Aorta (tissue), 5 donors: Measurements from ENCODE around the gene ACER3. TPM values are rescaled to one million over a fixed set of nuclear protein-coding genes. Genes with fewer than 3 reads are reported as not detected.
A peak's percentile ranks its signal among the peaks of the same experiment; 100 is the strongest.

Experiments used
- ATAC-seq: fragments of 200-7000 bp; cut with Tn5 transposase; one replicate; pipeline ENCODE4 v1.9.1; 2022; ENCODE audit warnings: moderate library complexity; ENCODE audit not compliant: low FRiP score
- DNase-seq, 2 donors: peaks; one replicate each; pipeline ENCODE4 v3.0.0-alpha.2; 2020
- H3K27ac ChIP-seq, 2 donors: one replicate each; pipeline ENCODE4 v1.5.1; 2013; ENCODE audit warnings: low read length in 2 of 2, mild to moderate bottlenecking in 2 of 2, moderate library complexity in 2 of 2, control low read depth in 1 of 2, inconsistent platforms in 1 of 2, low read depth in 1 of 2
- H3K27me3 ChIP-seq, 2 donors: one replicate each; pipeline ENCODE4 v1.6.1; 2013; ENCODE audit warnings: control low read depth in 1 of 2, low read length in 1 of 2, mild to moderate bottlenecking in 1 of 2, moderate library complexity in 1 of 2; ENCODE audit not compliant: insufficient read depth in 2 of 2, control insufficient read depth in 1 of 2
- H3K36me3 ChIP-seq, 2 donors: one replicate each; pipeline ENCODE4 v1.6.1; 2013; ENCODE audit warnings: control low read depth in 1 of 2, low read length in 1 of 2, mild to moderate bottlenecking in 1 of 2; ENCODE audit not compliant: insufficient read depth in 2 of 2, control insufficient read depth in 1 of 2
- H3K4me1 ChIP-seq, 2 donors: one replicate each; pipeline ENCODE4 v1.6.1; 2013; ENCODE audit warnings: low read length in 2 of 2, control low read depth in 1 of 2, mild to moderate bottlenecking in 1 of 2, moderate library complexity in 1 of 2; ENCODE audit not compliant: insufficient read depth in 2 of 2, control insufficient read depth in 1 of 2
- H3K4me3 ChIP-seq, 2 donors: one replicate each; pipeline ENCODE4 v1.5.1; 2013; ENCODE audit warnings: low read length in 2 of 2, control low read depth in 1 of 2, mild to moderate bottlenecking in 1 of 2
- H3K9me3 ChIP-seq: one replicate; pipeline ENCODE4 v1.6.1; 2013; ENCODE audit warnings: mild to moderate bottlenecking, low read length; ENCODE audit not compliant: control insufficient read depth
- WGBS, 2 donors: extraction: QIAGEN DNeasy Blood & Tissue Kit; methylation state at CpG; one replicate each; pipeline ENCODE4 v1.1.7; 2013; 5-methylcytosine and 5-hydroxymethylcytosine counted together
- intact Hi-C, 2 donors: fragments of 100-400 bp; cut with DNase I; formaldehyde crosslinking; loops; one replicate each; pipeline versions ENCODE4 v1.14.2 to v1.15.0; 2022
- polyA plus RNA-seq, 2 donors: library from polyadenylated mRNA; stranded (reverse); fragments of 200-250 nt; gene quantifications; one replicate each; pipeline ENCODE4 v1.2.3, GENCODE V29; 2013
- total RNA-seq, 2 donors: library from RNA; stranded (reverse); fragmentation: NEBNext Ultra II Directional; extraction: Animal tissue kit (Norgen Biotek cat#: 25700); gene quantifications; one replicate each; pipeline ENCODE4 v1.2.1, GENCODE V29; 2021
- donor health status: healthy with polysubstance abuse.
- donor health status: Bipolar disorder and iron deficiency.
- donor health status: DM: no; HTN: no; CAD: no.
- donor health status: DM: no; HTN: no; CAD: no.
- donor health status: DM: yes; HTN: yes; CAD: no.

The ACER3 gene
- total and polyA plus RNA-seq, 4 donors, result 3.6 to 27.3 (median 10.9) TPM

- no peak overlapping the region for H3K4me3 ChIP-seq
- H3K9me3 ChIP-seq, result no peaks in the 10 kb centered on the region
- ATAC-seq, result no peak
- intact Hi-C loops, result loop anchor here (5.0 kb wide), 2 partner anchors 109 to 184 kb away; no protein-coding TSS in a partner anchor
- DNase-seq, result no peak
- H3K27me3 ChIP-seq, result no peaks in the 10 kb centered on the region
- no peak overlapping the region for H3K27ac ChIP-seq
- 83 to 90% methylated on average over 1 of the region's 1 CpG for WGBS, 2 donors
- no peaks in the 10 kb centered on the region for H3K4me1 ChIP-seq
- no peaks in the 10 kb centered on the region for H3K36me3 ChIP-seq
Measured at GRCh38 chr11:76916712-76917111, 56.0 kb downstream of the ACER3 start.

- Histone ChIP-seq H3K27ac (no peak overlapping the region), H3K36me3 (no peaks in the 10 kb centered on the region), H3K4me3 (peak overlapping the region; percentile 18 to 58), H3K4me1 (no peaks in the 10 kb centered on the region), H3K9me3 (no peaks in the 10 kb centered on the region), H3K27me3 (no peaks in the 10 kb centered on the region)
- WGBS, 2 donors, result 2 to 9% methylated on average over 3 of the region's 3 CpGs
- ATAC-seq, result peak; percentile 91
- DNase-seq, result peak in 1 of 2 donors; percentile 49
- intact Hi-C loops, result loop anchor here (5.0 kb wide), 2 partner anchors 112 to 187 kb away; no protein-coding TSS in a partner anchor
Measured at GRCh38 chr11:76918941-76919386, 58.2 kb downstream of the ACER3 start.

GRCh38 chr11:76919467-76919866 is 58.7 kb downstream of the ACER3 start:
- intact Hi-C loops, result loop anchor here (5.0 kb wide), 2 partner anchors 112 to 187 kb away; no protein-coding TSS in a partner anchor
- DNase-seq (no peak), ATAC-seq (no peak)
- 54 to 60% methylated on average over 1 of the region's 1 CpG for WGBS, 2 donors
- H3K9me3 ChIP-seq, result no peaks in the 10 kb centered on the region
- no peaks in the 10 kb centered on the region for H3K36me3 ChIP-seq
- H3K27ac ChIP-seq, result no peak overlapping the region
- no peaks in the 10 kb centered on the region for H3K4me1 ChIP-seq
- no peak overlapping the region for H3K4me3 ChIP-seq
- no peaks in the 10 kb centered on the region for H3K27me3 ChIP-seq

- peak; percentile 80 to 86 for DNase-seq
- no peaks in the 10 kb centered on the region for H3K36me3 ChIP-seq
- H3K27ac ChIP-seq, result no peak overlapping the region
- H3K4me3 ChIP-seq, result no peak overlapping the region
- no peaks in the 10 kb centered on the region for H3K9me3 ChIP-seq
- intact Hi-C loops, result loop anchor here (2.0 to 5.0 kb wide), 3 partner anchors 113 to 188 kb away; no protein-coding TSS in a partner anchor
- 31 to 38% methylated on average over 7 of the region's 7 CpGs for WGBS, 2 donors
- H3K27me3 ChIP-seq, result no peaks in the 10 kb centered on the region
- no peaks in the 10 kb centered on the region for H3K4me1 ChIP-seq
- ATAC-seq, result peak; percentile 92
Measured at GRCh38 chr11:76919887-76920746, 59.4 kb downstream of the ACER3 start.

GRCh38 chr11:76927160-76927559 is 66.4 kb downstream of the ACER3 start:
- 90 to 93% methylated on average over 5 of the region's 5 CpGs for WGBS, 2 donors

GRCh38 chr11:76935042-76935441 is 74.3 kb downstream of the ACER3 start:
- H3K36me3 ChIP-seq, result peaks cover 0 to 2% of the 10 kb centered on the region in 2 donors

More at GRCh38 chr11:76927160-76927559, 66.4 kb downstream of the ACER3 start:
- ATAC-seq, result no peak
- intact Hi-C loops, result no loop called here
- Histone ChIP-seq H3K27me3 (no peaks in the 10 kb centered on the region), H3K4me3 (no peak overlapping the region), H3K27ac (no peak overlapping the region), H3K9me3 (no peaks in the 10 kb centered on the region), H3K4me1 (no peaks in the 10 kb centered on the region), H3K36me3 (no peaks in the 10 kb centered on the region)
- DNase-seq, result no peak

GRCh38 chr11:76939219-76939631 is 78.5 kb downstream of the ACER3 start:
- no peaks in the 10 kb centered on the region for H3K9me3 ChIP-seq

More at GRCh38 chr11:76935042-76935441, 74.3 kb downstream of the ACER3 start:
- ATAC-seq (no peak), DNase-seq (no peak)
- intact Hi-C loops, result no loop called here
- no peak overlapping the region for H3K4me3 ChIP-seq
- H3K4me1 ChIP-seq, result no peaks in the 10 kb centered on the region
- 64 to 83% methylated on average over 3 of the region's 3 CpGs for WGBS, 2 donors
- no peaks in the 10 kb centered on the region for H3K27me3 ChIP-seq
- H3K27ac ChIP-seq, result no peak overlapping the region
- H3K9me3 ChIP-seq, result no peaks in the 10 kb centered on the region

GRCh38 chr11:76944225-76944624 is 83.5 kb downstream of the ACER3 start:
- Histone ChIP-seq H3K27ac (no peak overlapping the region), H3K4me3 (no peak overlapping the region), H3K36me3 (peaks cover 0 to 2% of the 10 kb centered on the region in 2 donors), H3K27me3 (no peaks in the 10 kb centered on the region), H3K4me1 (no peaks in the 10 kb centered on the region), H3K9me3 (no peaks in the 10 kb centered on the region)
- no peak for DNase-seq
- intact Hi-C loops, result no loop called here
- ATAC-seq, result no peak
- 96 to 98% methylated on average over 1 of the region's 1 CpG for WGBS, 2 donors

More at GRCh38 chr11:76939219-76939631, 78.5 kb downstream of the ACER3 start:
- no peaks in the 10 kb centered on the region for H3K4me1 ChIP-seq
- intact Hi-C loops, result no loop called here
- no peak overlapping the region for H3K4me3 ChIP-seq
- WGBS, 2 donors, result 91 to 93% methylated on average over 2 of the region's 2 CpGs
- no peaks in the 10 kb centered on the region for H3K27me3 ChIP-seq
- ATAC-seq, result no peak
- peaks cover 2% of the 10 kb centered on the region in 2 donors for H3K36me3 ChIP-seq
- no peak overlapping the region for H3K27ac ChIP-seq
- DNase-seq, result no peak
